ENCODE data around the gene CACNA1C. TPM values are rescaled to one million over a fixed set of nuclear protein-coding genes. Genes with fewer than 3 reads are reported as not detected.

The CACNA1C gene
- total RNA-seq, 1 experiment from 2014 or later = 0.35 TPM

DNA sequence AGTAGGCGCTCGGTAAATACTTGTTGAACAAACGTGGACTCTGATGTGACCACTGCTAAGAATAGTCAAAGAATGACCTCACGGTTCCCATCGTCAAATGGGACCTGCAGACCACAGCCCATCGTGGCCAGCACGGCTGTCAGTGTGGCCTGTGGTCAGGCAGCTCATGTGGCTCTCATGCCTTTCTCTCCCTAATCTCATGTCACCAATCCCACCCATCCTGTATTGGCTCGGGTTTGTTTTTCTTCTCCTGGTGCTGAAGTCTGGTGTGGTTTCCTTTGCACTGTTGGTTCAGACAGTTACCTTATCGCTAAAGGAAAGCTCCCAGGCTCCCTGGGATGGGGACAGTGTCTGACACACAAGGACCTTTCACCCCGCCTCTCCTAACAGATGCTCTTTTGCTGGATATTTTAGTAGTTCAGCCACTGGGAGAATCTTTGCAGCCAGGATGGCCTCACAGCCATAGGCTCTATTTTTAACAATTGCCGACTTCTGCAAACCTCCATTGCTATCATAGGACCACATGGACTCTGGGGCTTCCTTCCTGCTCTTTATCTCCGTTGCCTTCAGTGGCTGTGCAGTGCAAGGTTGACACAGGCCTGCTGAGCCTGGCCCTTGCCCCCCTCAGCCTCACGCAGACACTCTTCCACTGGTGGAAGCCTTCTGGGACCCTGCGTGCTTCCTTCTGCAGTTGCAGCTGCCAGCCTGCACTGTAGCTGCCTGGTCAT, 448.8 kb downstream of the CACNA1C start:
- no peak for DNase-seq
- H3K4me3 ChIP-seq (ENCODE audit: insufficient read depth, low read depth, low read length) = no peak overlapping the region
- no peaks in the 10 kb centered on the region for H3K27me3 ChIP-seq (ENCODE audit: control insufficient read depth, insufficient read depth, low read length)
- no peaks in the 10 kb centered on the region for H3K36me3 ChIP-seq (replicated peaks; ENCODE audit: control insufficient read depth, insufficient read depth, low read length)

DNA sequence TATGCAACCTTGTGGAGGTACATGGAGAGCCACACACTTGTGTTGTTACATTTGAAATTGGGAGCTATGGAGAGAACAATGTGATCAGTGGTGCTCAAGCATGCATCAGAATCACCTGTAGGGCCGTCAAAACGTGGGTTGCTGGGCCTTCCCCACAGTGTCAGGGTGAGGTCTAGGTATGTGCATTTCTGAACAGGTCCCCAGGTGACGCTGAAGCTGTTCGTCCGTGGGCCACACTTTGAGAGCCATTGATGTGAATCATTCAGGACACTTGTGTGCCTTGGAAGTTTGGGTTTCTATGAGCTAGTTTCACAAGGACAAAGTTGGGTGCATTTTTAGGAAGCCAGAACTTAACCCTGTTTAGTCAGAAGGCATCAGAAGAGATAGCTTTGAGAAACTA, 450.2 kb downstream of the CACNA1C start:
- no peak for DNase-seq
- Histone ChIP-seq H3K4me3 (ENCODE audit: insufficient read depth, low read depth, low read length) (no peak overlapping the region), H3K27me3 (ENCODE audit: control insufficient read depth, insufficient read depth, low read length) (no peaks in the 10 kb centered on the region), H3K36me3 (replicated peaks; ENCODE audit: control insufficient read depth, insufficient read depth, low read length) (no peaks in the 10 kb centered on the region)

DNA sequence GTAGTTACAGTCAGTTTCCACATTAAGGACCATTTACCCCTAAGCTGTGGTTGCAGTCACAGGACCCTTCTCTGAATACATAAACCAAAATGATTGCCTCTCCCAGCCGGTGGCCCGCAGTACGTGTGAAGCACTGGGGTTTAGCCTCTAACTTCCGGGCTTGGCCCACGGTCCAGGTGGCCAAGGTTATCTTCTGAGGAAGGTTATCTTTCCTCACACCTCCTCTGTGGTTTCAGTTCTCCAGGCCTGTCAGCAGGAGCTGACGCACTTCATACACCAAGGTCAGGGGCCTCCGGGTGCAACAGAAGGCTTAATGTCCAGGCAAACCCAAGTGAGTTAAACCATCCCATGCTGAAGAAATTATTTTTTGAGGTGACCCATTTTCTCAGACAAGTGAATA, 451.0 kb downstream of the CACNA1C start:
- Histone ChIP-seq H3K27me3 (ENCODE audit: control insufficient read depth, insufficient read depth, low read length) (no peaks in the 10 kb centered on the region), H3K36me3 (replicated peaks; ENCODE audit: control insufficient read depth, insufficient read depth, low read length) (no peaks in the 10 kb centered on the region), H3K4me3 (ENCODE audit: insufficient read depth, low read depth, low read length) (no peak overlapping the region)
- no peak for DNase-seq

DNA sequence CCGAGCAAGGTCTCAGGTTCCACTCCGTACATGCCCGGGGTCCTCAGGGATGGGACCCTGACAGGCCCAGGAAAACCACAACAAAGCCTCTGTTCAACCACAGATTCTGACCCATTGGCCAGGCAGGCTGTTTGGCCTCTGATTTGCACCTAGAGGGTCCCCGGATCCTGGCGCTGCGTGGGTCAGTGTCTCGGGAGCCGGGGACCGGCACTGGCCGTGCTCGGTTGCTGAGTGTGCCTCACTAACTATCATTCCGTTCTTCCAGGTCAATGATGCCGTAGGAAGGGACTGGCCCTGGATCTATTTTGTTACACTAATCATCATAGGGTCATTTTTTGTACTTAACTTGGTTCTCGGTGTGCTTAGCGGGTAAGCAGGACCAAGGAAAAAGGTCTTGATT, 451.8 kb downstream of the CACNA1C start:
- no peak for DNase-seq
- H3K27me3 ChIP-seq (ENCODE audit: control insufficient read depth, insufficient read depth, low read length) = no peaks in the 10 kb centered on the region
- H3K4me3 ChIP-seq (ENCODE audit: insufficient read depth, low read depth, low read length) = no peak overlapping the region
- H3K36me3 ChIP-seq (replicated peaks; ENCODE audit: control insufficient read depth, insufficient read depth, low read length) = no peaks in the 10 kb centered on the region

- Histone ChIP-seq H3K4me3 (ENCODE audit: insufficient read depth, low read depth, low read length) (no peak overlapping the region), H3K36me3 (replicated peaks; ENCODE audit: control insufficient read depth, insufficient read depth, low read length) (no peaks in the 10 kb centered on the region), H3K27me3 (ENCODE audit: control insufficient read depth, insufficient read depth, low read length) (no peaks in the 10 kb centered on the region)
- DNase-seq = peak; percentile 54
Measured at GRCh38 chr12:2507814-2508213, 455.0 kb downstream of the CACNA1C start.

GRCh38 chr12:2509137-2509536, 456.4 kb downstream of the CACNA1C start:
- DNase-seq = no peak
- Histone ChIP-seq H3K36me3 (replicated peaks; ENCODE audit: control insufficient read depth, insufficient read depth, low read length) (no peaks in the 10 kb centered on the region), H3K4me3 (ENCODE audit: insufficient read depth, low read depth, low read length) (no peak overlapping the region), H3K27me3 (ENCODE audit: control insufficient read depth, insufficient read depth, low read length) (no peaks in the 10 kb centered on the region)

DNA sequence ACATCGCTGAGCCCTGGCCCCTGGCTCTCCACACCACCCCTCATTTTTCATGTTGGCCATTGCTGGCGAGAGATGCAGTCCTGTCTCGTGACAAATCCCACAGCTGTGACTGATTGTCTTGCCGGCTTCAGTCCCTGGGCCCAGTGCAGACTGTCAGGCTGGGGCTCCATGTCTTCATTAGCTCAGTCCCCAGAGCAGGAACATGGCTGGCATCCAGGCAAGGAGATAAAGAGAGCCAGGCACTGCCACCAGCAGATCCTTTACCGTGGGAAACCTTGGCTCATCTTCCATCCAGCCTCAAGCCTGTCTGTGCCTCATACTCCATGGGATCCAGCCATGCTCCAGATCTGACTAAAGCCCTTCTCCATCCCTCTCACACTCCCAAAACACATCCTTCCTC, 457.3 kb downstream of the CACNA1C start:
- Histone ChIP-seq H3K27me3 (ENCODE audit: control insufficient read depth, insufficient read depth, low read length) (no peaks in the 10 kb centered on the region), H3K36me3 (replicated peaks; ENCODE audit: control insufficient read depth, insufficient read depth, low read length) (no peaks in the 10 kb centered on the region), H3K4me3 (ENCODE audit: insufficient read depth, low read depth, low read length) (no peak overlapping the region)
- no peak for DNase-seq

GRCh38 chr12:2513141-2514037, 460.6 kb downstream of the CACNA1C start:
- Histone ChIP-seq H3K36me3 (replicated peaks; ENCODE audit: control insufficient read depth, insufficient read depth, low read length) (no peaks in the 10 kb centered on the region), H3K27me3 (ENCODE audit: control insufficient read depth, insufficient read depth, low read length) (no peaks in the 10 kb centered on the region), H3K4me3 (ENCODE audit: insufficient read depth, low read depth, low read length) (no peak overlapping the region)
- no peak for DNase-seq

- H3K27me3 ChIP-seq (ENCODE audit: control insufficient read depth, insufficient read depth, low read length) = no peaks in the 10 kb centered on the region
Measured at GRCh38 chr12:2514038-2514340, 461.2 kb downstream of the CACNA1C start.

DNA sequence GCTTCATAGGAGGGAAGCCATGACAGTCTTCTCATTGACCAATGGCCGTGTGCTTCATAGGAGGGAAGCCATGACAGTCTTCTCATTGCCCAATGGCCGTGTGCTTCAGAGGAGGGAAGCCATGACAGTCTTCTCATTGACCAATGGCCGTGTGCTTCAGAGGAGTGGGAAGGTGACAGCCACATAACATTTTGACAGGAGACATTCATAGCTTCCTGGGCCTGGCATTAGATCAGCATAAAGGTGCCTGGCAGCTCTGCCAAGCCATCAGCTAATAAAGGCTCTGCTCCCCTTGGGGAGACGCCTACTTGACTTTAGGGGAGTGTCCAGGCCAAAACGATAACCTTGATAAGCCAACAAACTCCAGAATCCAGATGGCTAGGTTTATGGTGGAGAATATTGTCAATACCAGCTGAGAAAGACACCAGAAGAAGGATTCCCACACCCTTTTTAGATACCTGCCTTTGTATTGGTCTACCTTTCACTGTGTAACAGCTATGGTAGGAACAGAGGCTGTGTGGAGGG, 468.0 kb downstream of the CACNA1C start:
- no peak for DNase-seq
- no peaks in the 10 kb centered on the region for H3K27me3 ChIP-seq (ENCODE audit: control insufficient read depth, insufficient read depth, low read length)
- H3K4me3 ChIP-seq (ENCODE audit: insufficient read depth, low read depth, low read length) = no peak overlapping the region
- no peaks in the 10 kb centered on the region for H3K36me3 ChIP-seq (replicated peaks; ENCODE audit: control insufficient read depth, insufficient read depth, low read length)

More at GRCh38 chr12:2514038-2514340, 461.2 kb downstream of the CACNA1C start:
- Histone ChIP-seq H3K36me3 (replicated peaks; ENCODE audit: control insufficient read depth, insufficient read depth, low read length) (no peaks in the 10 kb centered on the region), H3K4me3 (ENCODE audit: insufficient read depth, low read depth, low read length) (no peak overlapping the region)
- no peak for DNase-seq

DNA sequence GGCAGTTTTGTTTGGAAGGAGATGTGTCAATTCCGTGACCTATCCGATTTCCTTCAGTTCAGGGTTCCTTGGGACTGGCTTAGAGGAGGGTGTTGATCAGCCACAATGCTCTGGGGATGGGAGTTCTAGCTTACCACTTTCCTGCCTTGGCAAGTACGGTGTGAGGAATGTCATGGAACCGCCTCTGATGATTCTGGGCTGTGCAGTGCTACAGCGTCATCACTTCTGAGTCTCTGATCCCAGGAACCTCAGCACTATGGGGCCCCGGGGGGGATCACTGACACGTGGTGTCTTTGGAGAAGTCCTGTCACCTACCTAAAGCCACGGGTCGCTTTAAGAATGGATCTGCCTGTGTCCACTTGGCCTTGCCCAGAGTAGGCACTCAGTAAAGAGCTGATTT, 470.5 kb downstream of the CACNA1C start:
- DNase-seq = no peak
- Histone ChIP-seq H3K27me3 (ENCODE audit: control insufficient read depth, insufficient read depth, low read length) (no peaks in the 10 kb centered on the region), H3K36me3 (replicated peaks; ENCODE audit: control insufficient read depth, insufficient read depth, low read length) (no peaks in the 10 kb centered on the region), H3K4me3 (ENCODE audit: insufficient read depth, low read depth, low read length) (no peak overlapping the region)

GRCh38 chr12:2523844-2524243, 471.1 kb downstream of the CACNA1C start:
- DNase-seq = no peak
- Histone ChIP-seq H3K4me3 (ENCODE audit: insufficient read depth, low read depth, low read length) (no peak overlapping the region), H3K27me3 (ENCODE audit: control insufficient read depth, insufficient read depth, low read length) (no peaks in the 10 kb centered on the region), H3K36me3 (replicated peaks; ENCODE audit: control insufficient read depth, insufficient read depth, low read length) (no peaks in the 10 kb centered on the region)

GRCh38 chr12:2526371-2526770, 473.6 kb downstream of the CACNA1C start:
- no peak for DNase-seq
- Histone ChIP-seq H3K4me3 (ENCODE audit: insufficient read depth, low read depth, low read length) (no peak overlapping the region), H3K36me3 (replicated peaks; ENCODE audit: control insufficient read depth, insufficient read depth, low read length) (no peaks in the 10 kb centered on the region), H3K27me3 (ENCODE audit: control insufficient read depth, insufficient read depth, low read length) (no peaks in the 10 kb centered on the region)

GRCh38 chr12:2528001-2528400, 475.2 kb downstream of the CACNA1C start:
- Histone ChIP-seq H3K36me3 (replicated peaks; ENCODE audit: control insufficient read depth, insufficient read depth, low read length) (no peaks in the 10 kb centered on the region), H3K27me3 (ENCODE audit: control insufficient read depth, insufficient read depth, low read length) (no peaks in the 10 kb centered on the region; the same call in 1 of the 2 replicates), H3K4me3 (ENCODE audit: insufficient read depth, low read depth, low read length) (no peak overlapping the region)
- DNase-seq = no peak

DNA sequence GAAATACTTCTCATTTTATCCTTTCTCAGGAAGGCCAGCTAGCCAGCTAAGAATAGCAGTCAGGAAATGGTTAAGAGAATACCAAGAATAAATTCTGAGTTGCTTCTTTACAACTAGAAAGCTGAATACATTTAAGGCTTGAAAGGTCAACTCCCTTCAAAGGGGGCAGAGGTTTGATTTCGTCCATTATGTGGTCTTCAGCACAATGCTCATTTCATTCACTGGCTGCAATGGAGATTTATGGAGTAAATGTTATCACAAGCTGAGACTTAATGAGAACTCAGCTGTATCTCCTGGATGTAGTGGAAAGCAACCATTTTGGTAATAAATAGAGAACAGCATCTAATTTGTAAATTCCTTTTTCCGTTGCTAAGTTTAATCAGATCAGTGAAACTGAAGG, 477.0 kb downstream of the CACNA1C start:
- no peak for DNase-seq
- Histone ChIP-seq H3K27me3 (ENCODE audit: control insufficient read depth, insufficient read depth, low read length) (no peaks in the 10 kb centered on the region; the same call in 1 of the 2 replicates), H3K4me3 (ENCODE audit: insufficient read depth, low read depth, low read length) (no peak overlapping the region), H3K36me3 (replicated peaks; ENCODE audit: control insufficient read depth, insufficient read depth, low read length) (no peaks in the 10 kb centered on the region)

Measured in H7 (cell line).